ENCODE data around the gene PTMS. TPM values are rescaled to one million over a fixed set of nuclear protein-coding genes. Genes with fewer than 3 reads are reported as not detected.

PTMS gene
- total and polyA plus RNA-seq, 4 donors: 65.6 to 801 (median 249) TPM

DNA sequence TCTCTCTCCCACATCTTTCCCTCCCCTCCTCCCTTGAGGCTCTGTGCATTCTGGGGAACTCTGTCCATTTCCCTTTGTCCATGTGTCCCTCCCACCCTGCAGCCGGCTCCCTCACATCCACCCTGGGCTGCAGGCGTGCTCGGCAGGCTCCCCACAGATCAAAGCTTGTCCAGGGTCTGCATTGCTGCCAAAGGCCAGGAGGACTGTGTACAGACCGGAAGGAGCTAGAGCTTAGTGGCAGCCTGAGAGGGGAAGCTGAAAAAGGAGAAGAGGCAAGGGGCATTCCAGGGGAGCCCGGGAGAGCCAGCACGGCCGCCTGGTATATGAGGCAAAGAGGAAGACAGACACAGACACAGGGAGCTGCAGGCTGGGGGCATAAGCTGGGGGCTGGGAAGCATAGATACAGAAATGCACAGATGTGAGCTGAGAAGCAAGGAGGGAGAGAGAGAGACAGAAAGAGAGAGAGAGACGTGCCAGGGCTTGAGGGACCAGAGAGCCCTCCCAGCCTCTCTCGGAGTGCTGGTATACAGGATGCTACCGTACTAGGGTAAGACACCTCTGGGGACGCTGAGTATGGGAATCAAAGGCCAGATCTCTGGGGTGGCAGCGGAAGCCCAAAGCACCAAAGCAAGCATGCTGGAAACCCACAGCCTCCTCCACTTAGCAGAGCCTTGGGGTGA is 26.5 kb downstream of the PTMS start:
- Histone ChIP-seq H3K4me1 (ENCODE audit: control insufficient read depth in 5 of 5, insufficient read depth in 5 of 5, low read length in 5 of 5) (peaks cover 0 to 34% (median 16%) of the 10 kb centered on the region in 5 donors), H3K27ac (ENCODE audit: low read depth in 1 of 2, low read length in 1 of 2) (peak overlapping the region in 1 of 2 donors; percentile 80), H3K36me3 (ENCODE audit: control insufficient read depth in 4 of 4, insufficient read depth in 4 of 4, low read length in 4 of 4) (peaks cover 0 to 18% (median 6%) of the 10 kb centered on the region in 4 donors), H3K9ac (ENCODE audit: insufficient read depth in 1 of 2, low read length in 2 of 2) (peak overlapping the region; percentile 49 to 61), H3K27me3 (ENCODE audit: control insufficient read depth in 3 of 3, insufficient read depth in 3 of 3, low read length in 2 of 3) (no peaks in the 10 kb centered on the region), H3K9me3 (ENCODE audit: control insufficient read depth in 4 of 4, insufficient read depth in 3 of 4, low read length in 3 of 4) (no peaks in the 10 kb centered on the region), H3K4me3 (no peak overlapping the region)
- WGBS, 2 donors: 15 to 17% methylated on average over 12 of the region's 12 CpGs
- no peak for ATAC-seq (ENCODE audit: insufficient read depth, low FRiP score)
- TF ChIP-seq, protein P1, sequence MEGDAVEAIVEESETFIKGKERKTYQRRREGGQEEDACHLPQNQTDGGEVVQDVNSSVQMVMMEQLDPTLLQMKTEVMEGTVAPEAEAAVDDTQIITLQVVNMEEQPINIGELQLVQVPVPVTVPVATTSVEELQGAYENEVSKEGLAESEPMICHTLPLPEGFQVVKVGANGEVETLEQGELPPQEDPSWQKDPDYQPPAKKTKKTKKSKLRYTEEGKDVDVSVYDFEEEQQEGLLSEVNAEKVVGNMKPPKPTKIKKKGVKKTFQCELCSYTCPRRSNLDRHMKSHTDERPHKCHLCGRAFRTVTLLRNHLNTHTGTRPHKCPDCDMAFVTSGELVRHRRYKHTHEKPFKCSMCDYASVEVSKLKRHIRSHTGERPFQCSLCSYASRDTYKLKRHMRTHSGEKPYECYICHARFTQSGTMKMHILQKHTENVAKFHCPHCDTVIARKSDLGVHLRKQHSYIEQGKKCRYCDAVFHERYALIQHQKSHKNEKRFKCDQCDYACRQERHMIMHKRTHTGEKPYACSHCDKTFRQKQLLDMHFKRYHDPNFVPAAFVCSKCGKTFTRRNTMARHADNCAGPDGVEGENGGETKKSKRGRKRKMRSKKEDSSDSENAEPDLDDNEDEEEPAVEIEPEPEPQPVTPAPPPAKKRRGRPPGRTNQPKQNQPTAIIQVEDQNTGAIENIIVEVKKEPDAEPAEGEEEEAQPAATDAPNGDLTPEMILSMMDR (IDR thresholded peaks at IDR 0.05; ENCODE audit: control extremely low read depth, extremely low read depth): no peak
- peak; percentile 81 to 85 (median 81) for DNase-seq

- ATAC-seq (ENCODE audit: insufficient read depth, low FRiP score): no peak
- 85 to 95% methylated on average over 2 of the region's 2 CpGs for WGBS, 2 donors
- no peak overlapping the region for H3K4me3 ChIP-seq
- no peak overlapping the region for H3K9ac ChIP-seq (ENCODE audit: insufficient read depth in 1 of 2, low read length in 2 of 2)
- H3K9me3 ChIP-seq (ENCODE audit: control insufficient read depth in 4 of 4, insufficient read depth in 3 of 4, low read length in 3 of 4): no peaks in the 10 kb centered on the region
- no peaks in the 10 kb centered on the region for H3K27me3 ChIP-seq (ENCODE audit: control insufficient read depth in 3 of 3, insufficient read depth in 3 of 3, low read length in 2 of 3)
- H3K4me1 ChIP-seq (ENCODE audit: control insufficient read depth in 5 of 5, insufficient read depth in 5 of 5, low read length in 5 of 5): peaks cover 0 to 28% (median 12%) of the 10 kb centered on the region in 5 donors
- TF ChIP-seq, protein P1 (IDR thresholded peaks at IDR 0.05; ENCODE audit: control extremely low read depth, extremely low read depth): no peak
- no peak overlapping the region for H3K27ac ChIP-seq (ENCODE audit: low read depth in 1 of 2, low read length in 1 of 2)
- H3K36me3 ChIP-seq (ENCODE audit: control insufficient read depth in 4 of 4, insufficient read depth in 4 of 4, low read length in 4 of 4): peaks cover 0 to 23% (median 9%) of the 10 kb centered on the region in 4 donors
- DNase-seq: no peak
These were observed 28.9 kb downstream of the PTMS start for GRCh38 chr12:6795088-6795487.

GRCh38 chr12:6796576-6796975 is 30.4 kb downstream of the PTMS start:
- H3K9me3 ChIP-seq (ENCODE audit: control insufficient read depth in 4 of 4, insufficient read depth in 3 of 4, low read length in 3 of 4): no peaks in the 10 kb centered on the region
- DNase-seq: no peak
- H3K36me3 ChIP-seq (ENCODE audit: control insufficient read depth in 4 of 4, insufficient read depth in 4 of 4, low read length in 4 of 4): peaks cover 0 to 23% (median 9%) of the 10 kb centered on the region in 4 donors
- TF ChIP-seq, protein P1 (IDR thresholded peaks at IDR 0.05; ENCODE audit: control extremely low read depth, extremely low read depth): no peak
- no peak for ATAC-seq (ENCODE audit: insufficient read depth, low FRiP score)
- H3K27me3 ChIP-seq (ENCODE audit: control insufficient read depth in 3 of 3, insufficient read depth in 3 of 3, low read length in 2 of 3): no peaks in the 10 kb centered on the region
- WGBS, 2 donors: 92 to 95% methylated on average over 4 of the region's 4 CpGs
- H3K9ac ChIP-seq (ENCODE audit: insufficient read depth in 1 of 2, low read length in 2 of 2): no peak overlapping the region
- peaks cover 0 to 19% (median 9%) of the 10 kb centered on the region in 5 donors for H3K4me1 ChIP-seq (ENCODE audit: control insufficient read depth in 5 of 5, insufficient read depth in 5 of 5, low read length in 5 of 5)
- no peak overlapping the region for H3K4me3 ChIP-seq
- no peak overlapping the region for H3K27ac ChIP-seq (ENCODE audit: low read depth in 1 of 2, low read length in 1 of 2)

Data from lung (tissue), 12 donors.